ENCODE measurements around the gene RAB11B.

- peak; percentile 40 for TF ChIP-seq RAD21 (conservative IDR thresholded peaks at IDR 0.05)
- TF ChIP-seq, protein P1, sequence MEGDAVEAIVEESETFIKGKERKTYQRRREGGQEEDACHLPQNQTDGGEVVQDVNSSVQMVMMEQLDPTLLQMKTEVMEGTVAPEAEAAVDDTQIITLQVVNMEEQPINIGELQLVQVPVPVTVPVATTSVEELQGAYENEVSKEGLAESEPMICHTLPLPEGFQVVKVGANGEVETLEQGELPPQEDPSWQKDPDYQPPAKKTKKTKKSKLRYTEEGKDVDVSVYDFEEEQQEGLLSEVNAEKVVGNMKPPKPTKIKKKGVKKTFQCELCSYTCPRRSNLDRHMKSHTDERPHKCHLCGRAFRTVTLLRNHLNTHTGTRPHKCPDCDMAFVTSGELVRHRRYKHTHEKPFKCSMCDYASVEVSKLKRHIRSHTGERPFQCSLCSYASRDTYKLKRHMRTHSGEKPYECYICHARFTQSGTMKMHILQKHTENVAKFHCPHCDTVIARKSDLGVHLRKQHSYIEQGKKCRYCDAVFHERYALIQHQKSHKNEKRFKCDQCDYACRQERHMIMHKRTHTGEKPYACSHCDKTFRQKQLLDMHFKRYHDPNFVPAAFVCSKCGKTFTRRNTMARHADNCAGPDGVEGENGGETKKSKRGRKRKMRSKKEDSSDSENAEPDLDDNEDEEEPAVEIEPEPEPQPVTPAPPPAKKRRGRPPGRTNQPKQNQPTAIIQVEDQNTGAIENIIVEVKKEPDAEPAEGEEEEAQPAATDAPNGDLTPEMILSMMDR (IDR thresholded peaks at IDR 0.05; ENCODE audit: poor library complexity, severe bottlenecking): peak; percentile 73
- TF ChIP-seq POLR2AphosphoS5 (IDR thresholded peaks at IDR 0.05): peak; percentile 54
- no peak for TF ChIP-seq EZH2 (IDR thresholded peaks at IDR 0.05; ENCODE audit: borderline replicate concordance, insufficient read depth, low read length, poor library complexity, severe bottlenecking)
- no peak for TF ChIP-seq REST (IDR thresholded peaks at IDR 0.05; ENCODE audit: borderline replicate concordance)
- no peak for TF ChIP-seq TAF1 (IDR thresholded peaks at IDR 0.05; ENCODE audit: low read depth)
- TF ChIP-seq SMC3 (conservative IDR thresholded peaks at IDR 0.05; ENCODE audit: poor library complexity): peak; percentile 54
- peak; percentile 19 for TF ChIP-seq EP300 (conservative IDR thresholded peaks at IDR 0.05; ENCODE audit: poor library complexity, severe bottlenecking)
These were observed 22.8 kb downstream of the RAB11B start, which contains the start of gene MARCHF2 for GRCh38 chr19:8412783-8413628.

Data from neural cell (in vitro differentiated cells).